Neural cell (in vitro differentiated cells): ENCODE measurements around the gene CD163L1. TPM values are rescaled to one million over a fixed set of nuclear protein-coding genes. Genes with fewer than 3 reads are reported as not detected.

ENCODE experiments used
- H2AFZ ChIP-seq: fragments of 200-600, 300-800 bp; sonication (generic), shearing (Covaris generic); 2 replicates; pipeline ENCODE4 v1.6.0; 2014; ENCODE audit warnings: low read depth, mild to moderate bottlenecking, antibody characterized with exemption, low read length, moderate library complexity
- H3F3A ChIP-seq: fragments of 200-600 bp; shearing (Covaris generic); 2 replicates; pipeline ENCODE4 v1.6.1; 2016; ENCODE audit warnings: mild to moderate bottlenecking, moderate library complexity, mixed read lengths, antibody characterized with exemption, low read length; ENCODE audit not compliant: insufficient read depth, poor library complexity, severe bottlenecking
- H3K27ac ChIP-seq: fragments of 200-600, 300-800 bp; sonication (generic), shearing (Covaris generic); 2 replicates; pipeline ENCODE4 v1.5.1; 2014; ENCODE audit warnings: mild to moderate bottlenecking, low read length, moderate library complexity
- H3K27me3 ChIP-seq: fragments of 300-800, 200-600 bp; sonication (generic), shearing (Covaris generic); 2 replicates; pipeline ENCODE4 v1.6.0; 2014; ENCODE audit warnings: mild to moderate bottlenecking, low read depth, low read length, moderate library complexity; ENCODE audit not compliant: insufficient read depth
- H3K36me3 ChIP-seq: fragments of 300-800, 200-600 bp; sonication (generic), shearing (Covaris generic); 2 replicates; pipeline ENCODE4 v1.5.1; 2014; ENCODE audit warnings: mild to moderate bottlenecking, antibody characterized with exemption, low read length, moderate library complexity; ENCODE audit not compliant: insufficient read depth
- H3K4me2 ChIP-seq: fragments of 300-800, 200-600 bp; sonication (generic), shearing (Covaris generic); 2 replicates; pipeline ENCODE4 v1.6.0; 2014; ENCODE audit warnings: mild to moderate bottlenecking, low read length
- H3K4me3 ChIP-seq: fragments of 300-800, 200-600 bp; sonication (generic), shearing (Covaris generic); 2 replicates; pipeline ENCODE4 v1.5.1; 2014; ENCODE audit warnings: mild to moderate bottlenecking, low read length, moderate library complexity
- H3K79me2 ChIP-seq: fragments of 200-600 bp; shearing (Covaris generic); replicated peaks from 2 replicates; pipeline ENCODE4 v1.6.0; 2014; ENCODE audit warnings: mild to moderate bottlenecking, low read length, moderate library complexity; ENCODE audit not compliant: insufficient read depth
- H3K9ac ChIP-seq: fragments of 300-800, 200-600 bp; sonication (generic), shearing (Covaris generic); 2 replicates; pipeline ENCODE4 v1.6.1; 2016; ENCODE audit warnings: mild to moderate bottlenecking, low read length, mixed read lengths
- H3K9me2 ChIP-seq: fragments of 200-600 bp; shearing (Covaris generic); 2 replicates; pipeline ENCODE4 v1.6.1; 2016; ENCODE audit warnings: mild to moderate bottlenecking, low read length, mixed read lengths; ENCODE audit not compliant: insufficient read depth
- H3K9me3 ChIP-seq: fragments of 200-600, 300-800 bp; sonication (generic), shearing (Covaris generic); 2 replicates; pipeline ENCODE4 v1.6.1; 2016; ENCODE audit warnings: mild to moderate bottlenecking, mixed run types, low read length, moderate library complexity, mixed read lengths
- H4K20me1 ChIP-seq: fragments of 200-600 bp; shearing (Covaris generic); 2 replicates; pipeline ENCODE4 v1.6.1; 2016; ENCODE audit warnings: mild to moderate bottlenecking, mixed run types; ENCODE audit not compliant: insufficient read depth
- CTCF ChIP-seq: fragments of 450-650 bp; IDR thresholded peaks from 2 replicates; pipeline ENCODE4 v1.5.1; 2014; ENCODE audit warnings: antibody characterized with exemption, mild to moderate bottlenecking, moderate library complexity; ENCODE audit not compliant: poor library complexity, severe bottlenecking
- EP300 ChIP-seq: fragments of 450-650 bp; conservative IDR thresholded peaks from 2 replicates; pipeline ENCODE4 v1.6.1; 2014; ENCODE audit warnings: antibody characterized with exemption, mild to moderate bottlenecking, moderate library complexity; ENCODE audit not compliant: poor library complexity, severe bottlenecking
- EZH2 ChIP-seq: fragments of 200-600, 300-800 bp; shearing (Covaris generic), sonication (generic); IDR thresholded peaks from 2 replicates; pipeline ENCODE4 v1.6.1; 2014; ENCODE audit warnings: antibody characterized with exemption, low read length, borderline replicate concordance, mild to moderate bottlenecking; ENCODE audit not compliant: insufficient read depth, poor library complexity, severe bottlenecking
- MXI1 ChIP-seq: fragments of 450-650 bp; conservative IDR thresholded peaks from 2 replicates; pipeline ENCODE4 v1.6.1; 2014; ENCODE audit warnings: antibody characterized with exemption, mild to moderate bottlenecking; ENCODE audit not compliant: poor library complexity, severe bottlenecking
- POLR2AphosphoS5 ChIP-seq: IDR thresholded peaks from 2 replicates; pipeline ENCODE4 v1.6.1; 2012
- SMC3 ChIP-seq: fragments of 450-650 bp; conservative IDR thresholded peaks from 2 replicates; pipeline ENCODE4 v1.6.1; 2014; ENCODE audit warnings: antibody characterized with exemption, mild to moderate bottlenecking, moderate library complexity; ENCODE audit not compliant: poor library complexity
- TAF1 ChIP-seq: IDR thresholded peaks from 2 replicates; pipeline ENCODE4 v1.6.1; 2012; ENCODE audit warnings: low read depth
- polyA plus RNA-seq: library from polyadenylated mRNA; depleted of rRNA; stranded (reverse); fragments of >200 nt; gene quantifications from 2 replicates; pipeline ENCODE4 v1.2.3, GENCODE V29; 2014
- TF ChIP-seq, protein P1 (sequence below): IDR thresholded peaks from 2 replicates; pipeline ENCODE4 v1.6.1; 2012; ENCODE audit warnings: borderline replicate concordance

The CD163L1 gene
- polyA plus RNA-seq, 1 donor from 2014 or later, result 0.62 TPM

DNA sequence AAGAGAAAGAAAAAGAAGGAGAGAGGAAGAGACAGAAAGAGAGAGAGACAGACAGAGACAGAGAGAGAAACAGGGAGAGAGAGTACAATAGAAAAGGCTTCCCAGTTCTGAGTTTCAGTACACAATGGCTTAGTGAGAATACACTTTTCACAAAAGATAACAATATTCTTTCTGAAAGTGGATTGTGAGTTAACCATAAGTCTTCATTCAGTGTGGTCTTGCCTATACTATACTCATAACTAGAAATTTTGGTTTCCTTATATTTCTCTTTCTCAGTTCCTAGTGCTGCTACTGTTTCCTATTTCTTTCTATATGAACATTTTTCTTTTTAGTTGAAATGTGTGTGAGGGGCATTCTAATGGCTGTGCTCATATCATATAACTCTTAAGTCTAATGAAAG, 9.3 kb downstream of the CD163L1 start:
- Histone ChIP-seq H3K27me3 (peaks cover 5% of the 10 kb centered on the region), H3K9me2 (no peaks in the 10 kb centered on the region), H3F3A (no peaks in the 10 kb centered on the region), H3K4me3 (no peak overlapping the region), H4K20me1 (no peaks in the 10 kb centered on the region), H3K79me2 (no peaks in the 10 kb centered on the region), H3K27ac (no peak overlapping the region), H3K9ac (no peak overlapping the region), H3K9me3 (no peaks in the 10 kb centered on the region), H3K4me2 (no peak overlapping the region), H2AFZ (no peak overlapping the region), H3K36me3 (no peaks in the 10 kb centered on the region)
- TF ChIP-seq EP300 (no peak), MXI1 (no peak), TAF1 (no peak), SMC3 (no peak), EZH2 (no peak), POLR2AphosphoS5 (no peak), CTCF (no peak)
- TF ChIP-seq, protein P1, sequence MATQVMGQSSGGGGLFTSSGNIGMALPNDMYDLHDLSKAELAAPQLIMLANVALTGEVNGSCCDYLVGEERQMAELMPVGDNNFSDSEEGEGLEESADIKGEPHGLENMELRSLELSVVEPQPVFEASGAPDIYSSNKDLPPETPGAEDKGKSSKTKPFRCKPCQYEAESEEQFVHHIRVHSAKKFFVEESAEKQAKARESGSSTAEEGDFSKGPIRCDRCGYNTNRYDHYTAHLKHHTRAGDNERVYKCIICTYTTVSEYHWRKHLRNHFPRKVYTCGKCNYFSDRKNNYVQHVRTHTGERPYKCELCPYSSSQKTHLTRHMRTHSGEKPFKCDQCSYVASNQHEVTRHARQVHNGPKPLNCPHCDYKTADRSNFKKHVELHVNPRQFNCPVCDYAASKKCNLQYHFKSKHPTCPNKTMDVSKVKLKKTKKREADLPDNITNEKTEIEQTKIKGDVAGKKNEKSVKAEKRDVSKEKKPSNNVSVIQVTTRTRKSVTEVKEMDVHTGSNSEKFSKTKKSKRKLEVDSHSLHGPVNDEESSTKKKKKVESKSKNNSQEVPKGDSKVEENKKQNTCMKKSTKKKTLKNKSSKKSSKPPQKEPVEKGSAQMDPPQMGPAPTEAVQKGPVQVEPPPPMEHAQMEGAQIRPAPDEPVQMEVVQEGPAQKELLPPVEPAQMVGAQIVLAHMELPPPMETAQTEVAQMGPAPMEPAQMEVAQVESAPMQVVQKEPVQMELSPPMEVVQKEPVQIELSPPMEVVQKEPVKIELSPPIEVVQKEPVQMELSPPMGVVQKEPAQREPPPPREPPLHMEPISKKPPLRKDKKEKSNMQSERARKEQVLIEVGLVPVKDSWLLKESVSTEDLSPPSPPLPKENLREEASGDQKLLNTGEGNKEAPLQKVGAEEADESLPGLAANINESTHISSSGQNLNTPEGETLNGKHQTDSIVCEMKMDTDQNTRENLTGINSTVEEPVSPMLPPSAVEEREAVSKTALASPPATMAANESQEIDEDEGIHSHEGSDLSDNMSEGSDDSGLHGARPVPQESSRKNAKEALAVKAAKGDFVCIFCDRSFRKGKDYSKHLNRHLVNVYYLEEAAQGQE, result no peak

- no peak overlapping the region for H3K9ac ChIP-seq
- H3K9me3 ChIP-seq, result no peaks in the 10 kb centered on the region
- no peaks in the 10 kb centered on the region for H3F3A ChIP-seq
- TF ChIP-seq CTCF (no peak), MXI1 (no peak), POLR2AphosphoS5 (no peak), TAF1 (no peak)
- H3K4me2 ChIP-seq, result no peak overlapping the region
- H3K9me2 ChIP-seq, result no peaks in the 10 kb centered on the region
- no peaks in the 10 kb centered on the region for H4K20me1 ChIP-seq
- H3K27me3 ChIP-seq, result no peaks in the 10 kb centered on the region
- no peak overlapping the region for H3K4me3 ChIP-seq
- H3K27ac ChIP-seq, result no peak overlapping the region
- no peak overlapping the region for H2AFZ ChIP-seq
- H3K36me3 ChIP-seq, result no peaks in the 10 kb centered on the region
- no peaks in the 10 kb centered on the region for H3K79me2 ChIP-seq
These were observed 10.6 kb downstream of the CD163L1 start for GRCh38 chr12:7433276-7433822.
